ENCODE measurements around the gene CLCN4. TPM values are rescaled to one million over a fixed set of nuclear protein-coding genes. Genes with fewer than 3 reads are reported as not detected.

Gene CLCN4
- total RNA-seq, 1 experiment from 2014 or later = 3.1 TPM

DNA sequence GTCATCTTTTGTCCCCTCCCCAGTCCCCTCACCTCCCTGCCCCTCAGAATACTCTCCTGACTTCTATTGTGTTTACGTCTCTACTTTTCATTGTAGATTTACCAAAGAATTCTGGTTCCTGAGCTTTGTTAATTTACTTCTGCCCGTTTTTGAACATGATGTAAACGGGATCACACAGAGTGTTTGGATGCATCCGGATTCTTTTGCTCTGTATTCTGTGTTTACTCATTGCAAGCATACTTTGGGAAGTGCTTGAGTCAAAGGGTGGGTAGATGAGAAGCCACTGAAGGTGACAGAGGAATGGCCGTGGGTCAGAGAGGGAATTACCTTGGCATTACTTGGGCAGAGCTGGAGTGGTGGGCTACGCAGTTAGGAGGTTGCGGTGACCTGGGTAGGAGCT is 18.0 kb downstream of the CLCN4 start:
- H3K27me3 ChIP-seq (ENCODE audit: insufficient read depth, low read depth) = no peaks in the 10 kb centered on the region
- no peak overlapping the region for H3K4me2 ChIP-seq
- H2AFZ ChIP-seq = no peak overlapping the region
- H3K9me2 ChIP-seq (ENCODE audit: insufficient read depth) = no peaks in the 10 kb centered on the region
- no peaks in the 10 kb centered on the region for H3K9me3 ChIP-seq (ENCODE audit: insufficient read depth, low read depth)
- no peak for DNase-seq
- H3K4me3 ChIP-seq = no peak overlapping the region
- TF ChIP-seq, protein P1, sequence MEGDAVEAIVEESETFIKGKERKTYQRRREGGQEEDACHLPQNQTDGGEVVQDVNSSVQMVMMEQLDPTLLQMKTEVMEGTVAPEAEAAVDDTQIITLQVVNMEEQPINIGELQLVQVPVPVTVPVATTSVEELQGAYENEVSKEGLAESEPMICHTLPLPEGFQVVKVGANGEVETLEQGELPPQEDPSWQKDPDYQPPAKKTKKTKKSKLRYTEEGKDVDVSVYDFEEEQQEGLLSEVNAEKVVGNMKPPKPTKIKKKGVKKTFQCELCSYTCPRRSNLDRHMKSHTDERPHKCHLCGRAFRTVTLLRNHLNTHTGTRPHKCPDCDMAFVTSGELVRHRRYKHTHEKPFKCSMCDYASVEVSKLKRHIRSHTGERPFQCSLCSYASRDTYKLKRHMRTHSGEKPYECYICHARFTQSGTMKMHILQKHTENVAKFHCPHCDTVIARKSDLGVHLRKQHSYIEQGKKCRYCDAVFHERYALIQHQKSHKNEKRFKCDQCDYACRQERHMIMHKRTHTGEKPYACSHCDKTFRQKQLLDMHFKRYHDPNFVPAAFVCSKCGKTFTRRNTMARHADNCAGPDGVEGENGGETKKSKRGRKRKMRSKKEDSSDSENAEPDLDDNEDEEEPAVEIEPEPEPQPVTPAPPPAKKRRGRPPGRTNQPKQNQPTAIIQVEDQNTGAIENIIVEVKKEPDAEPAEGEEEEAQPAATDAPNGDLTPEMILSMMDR (conservative IDR thresholded peaks at IDR 0.05) = no peak
- no peak for TF ChIP-seq EZH2 (IDR thresholded peaks at IDR 0.05; ENCODE audit: low read depth)
- no peaks in the 10 kb centered on the region for H3F3A ChIP-seq (ENCODE audit: insufficient read depth, low read depth)
- POLR2A ChIA-PET (ENCODE audit: unreplicated experiment) = no interaction called here
- no peaks in the 10 kb centered on the region for H3K36me3 ChIP-seq (ENCODE audit: low read depth)
- H3K4me1 ChIP-seq (replicated peaks; ENCODE audit: insufficient read depth) = no peaks in the 10 kb centered on the region
- CTCF ChIA-PET = no interaction called here
- no peaks in the 10 kb centered on the region for H3K79me2 ChIP-seq (ENCODE audit: low read depth)
- intact Hi-C loops (cut with micrococcal nuclease; ENCODE audit: unreplicated experiment) = no loop called here
- BruUV-seq (replicated peaks) = no TSS peak
- no peak overlapping the region for H3K27ac ChIP-seq
- H4K20me1 ChIP-seq (ENCODE audit: insufficient read depth) = no peaks in the 10 kb centered on the region

DNA sequence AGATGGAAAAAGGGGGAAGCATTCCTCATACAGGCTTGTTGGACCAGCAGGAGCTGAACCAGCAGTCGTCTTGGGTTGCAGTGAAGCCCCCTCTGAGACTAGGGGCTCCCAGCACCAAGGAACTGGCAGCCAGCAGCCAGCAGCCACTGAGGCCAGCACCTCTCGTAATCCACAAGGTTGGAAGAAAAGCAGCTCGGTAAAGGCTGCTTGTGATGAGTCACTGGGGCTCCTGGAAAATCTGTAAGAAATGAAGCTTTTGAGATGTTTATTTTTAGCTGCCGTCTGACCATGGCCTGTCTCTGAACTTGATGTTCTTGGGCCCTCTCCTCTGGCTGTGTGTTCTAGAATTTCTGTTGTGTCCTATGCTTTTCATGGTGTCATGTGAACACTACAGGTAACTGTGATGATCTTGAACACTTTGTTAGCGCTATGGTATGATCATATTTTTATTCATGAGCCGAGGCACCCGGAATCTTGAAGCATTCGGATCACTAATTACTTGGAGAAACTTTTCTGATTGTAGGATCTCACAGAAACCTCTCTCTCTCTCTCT is 18.6 kb downstream of the CLCN4 start:
- intact Hi-C loops (cut with micrococcal nuclease; ENCODE audit: unreplicated experiment) = no loop called here
- H3K9me3 ChIP-seq (ENCODE audit: insufficient read depth, low read depth) = no peaks in the 10 kb centered on the region
- DNase-seq = no peak
- H3K4me3 ChIP-seq = no peak overlapping the region
- no peaks in the 10 kb centered on the region for H3K4me1 ChIP-seq (replicated peaks; ENCODE audit: insufficient read depth)
- H4K20me1 ChIP-seq (ENCODE audit: insufficient read depth) = no peaks in the 10 kb centered on the region
- H3K4me2 ChIP-seq = no peak overlapping the region
- no peak for TF ChIP-seq EZH2 (IDR thresholded peaks at IDR 0.05; ENCODE audit: low read depth)
- TF ChIP-seq, protein P1 (conservative IDR thresholded peaks at IDR 0.05) = no peak
- H3K27me3 ChIP-seq (ENCODE audit: insufficient read depth, low read depth) = no peaks in the 10 kb centered on the region
- POLR2A ChIA-PET (ENCODE audit: unreplicated experiment) = no interaction called here
- no peak overlapping the region for H2AFZ ChIP-seq
- CTCF ChIA-PET = no interaction called here
- H3K9me2 ChIP-seq (ENCODE audit: insufficient read depth) = no peaks in the 10 kb centered on the region
- H3K27ac ChIP-seq = no peak overlapping the region
- no peaks in the 10 kb centered on the region for H3K79me2 ChIP-seq (ENCODE audit: low read depth)
- H3F3A ChIP-seq (ENCODE audit: insufficient read depth, low read depth) = no peaks in the 10 kb centered on the region
- no TSS peak for BruUV-seq (replicated peaks)
- H3K36me3 ChIP-seq (ENCODE audit: low read depth) = no peaks in the 10 kb centered on the region

DNA sequence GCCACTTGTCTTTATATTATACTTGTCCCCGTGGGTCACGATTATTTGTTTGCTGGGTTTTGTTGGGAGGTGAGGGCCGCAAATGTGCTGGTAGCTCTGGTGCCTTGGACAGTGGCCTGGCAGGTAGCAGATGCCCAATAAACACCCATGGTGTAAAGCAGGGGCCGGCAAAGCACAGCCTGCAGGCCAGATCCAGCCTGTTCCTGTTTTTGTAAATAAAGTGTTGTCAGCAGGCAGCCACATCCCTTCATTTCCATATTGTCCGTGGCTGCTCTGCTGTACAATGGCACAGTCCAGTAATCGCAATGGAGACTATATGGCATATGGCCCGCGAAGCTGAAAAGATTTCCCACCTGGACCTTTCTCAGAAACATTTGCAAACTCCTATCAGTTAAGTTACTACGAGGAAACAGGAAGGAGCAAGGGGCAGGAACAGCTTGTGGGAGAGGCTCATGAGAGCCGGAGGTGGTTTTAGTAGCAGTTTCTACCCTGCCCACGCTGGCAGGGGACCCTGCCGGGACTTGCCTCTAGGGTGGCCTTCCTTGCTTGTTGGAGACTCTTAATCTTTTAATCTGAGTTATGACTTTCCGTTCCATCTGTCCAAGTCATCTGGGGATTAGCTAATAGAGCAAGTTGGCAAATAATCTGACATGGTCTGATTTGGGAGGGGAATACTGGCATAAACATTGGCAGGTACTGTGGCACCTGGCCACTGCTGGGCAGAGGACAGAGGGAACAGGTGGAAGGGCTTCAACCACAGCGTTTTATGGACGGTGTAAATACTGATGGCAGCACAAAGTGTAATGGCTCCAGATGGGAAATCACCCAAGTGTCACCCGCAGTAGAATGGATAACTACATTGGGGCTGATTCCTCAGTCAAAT is 19.6 kb downstream of the CLCN4 start:
- DNase-seq = no peak
- Histone ChIP-seq H3K4me1 (replicated peaks; ENCODE audit: insufficient read depth) (no peaks in the 10 kb centered on the region), H3K27me3 (ENCODE audit: insufficient read depth, low read depth) (no peaks in the 10 kb centered on the region), H3K4me3 (no peak overlapping the region), H3K9me3 (ENCODE audit: insufficient read depth, low read depth) (no peaks in the 10 kb centered on the region), H3F3A (ENCODE audit: insufficient read depth, low read depth) (no peaks in the 10 kb centered on the region), H3K79me2 (ENCODE audit: low read depth) (no peaks in the 10 kb centered on the region), H3K36me3 (ENCODE audit: low read depth) (no peaks in the 10 kb centered on the region), H3K4me2 (no peak overlapping the region), H3K9me2 (ENCODE audit: insufficient read depth) (no peaks in the 10 kb centered on the region), H3K27ac (no peak overlapping the region), H2AFZ (no peak overlapping the region), H4K20me1 (ENCODE audit: insufficient read depth) (no peaks in the 10 kb centered on the region)
- intact Hi-C loops (cut with micrococcal nuclease; ENCODE audit: unreplicated experiment) = no loop called here
- no TSS peak for BruUV-seq (replicated peaks)
- ChIA-PET CTCF (no interaction called here), POLR2A (ENCODE audit: unreplicated experiment) (no interaction called here)
- TF ChIP-seq EZH2 (IDR thresholded peaks at IDR 0.05; ENCODE audit: low read depth) = no peak
- TF ChIP-seq, protein P1 (conservative IDR thresholded peaks at IDR 0.05) = no peak
